Mesothelial cell of epicardium (in vitro differentiated cells): ENCODE data around the gene NAXD. TPM values are rescaled to one million over a fixed set of nuclear protein-coding genes. Genes with fewer than 3 reads are reported as not detected.
A peak's percentile ranks its signal among the peaks of the same experiment; 100 is the strongest.

Source experiments
- DNase-seq, 2 experiments: peaks; one replicate each; pipeline ENCODE4 v3.0.0; 2021; ENCODE audit warnings: low spot score in 2 of 2; ENCODE audit not compliant: unreplicated experiment in 2 of 2
- H3K27ac Mint-ChIP-seq: 2 replicates; pipeline ENCODE4 v1.8.0; 2021; ENCODE audit warnings: mixed read lengths
- H3K27me3 Mint-ChIP-seq: 2 replicates; pipeline ENCODE4 v1.8.0; 2021; ENCODE audit warnings: low read depth, mixed read lengths
- H3K36me3 Mint-ChIP-seq: 2 replicates; pipeline ENCODE4 v1.8.0; 2021; ENCODE audit warnings: mixed read lengths
- H3K4me1 Mint-ChIP-seq: 2 replicates; pipeline ENCODE4 v1.8.0; 2021; ENCODE audit warnings: mixed read lengths
- H3K4me3 Mint-ChIP-seq: 2 replicates; pipeline ENCODE4 v1.8.0; 2021; ENCODE audit warnings: mild to moderate bottlenecking, moderate library complexity, mixed read lengths
- H3K9me3 Mint-ChIP-seq: 2 replicates; pipeline ENCODE4 v1.8.0; 2021; ENCODE audit warnings: mixed read lengths
- CTCF ChIP-seq: fragments of 200-600 bp; sonication (generic); IDR thresholded peaks from one replicate; pipeline ENCODE4 v1.5.0; 2021; ENCODE audit warnings: antibody characterized with exemption; ENCODE audit not compliant: unreplicated experiment
- total RNA-seq: library from RNA; stranded (reverse); gene quantifications from 3 replicates; pipeline ENCODE4 v1.2.1, GENCODE V29; 2021

The NAXD gene
- total RNA-seq, 1 donor from 2014 or later = 40.8 TPM

GRCh38 chr13:110644892-110645521 is 29.7 kb downstream of the NAXD start:
- no peaks in the 10 kb centered on the region for H3K9me3 Mint-ChIP-seq
- DNase-seq = peak in 1 of 2 experiments; percentile 51
- no peak overlapping the region for H3K27ac Mint-ChIP-seq
- no peaks in the 10 kb centered on the region for H3K4me1 Mint-ChIP-seq
- no peak for TF ChIP-seq CTCF
- H3K4me3 Mint-ChIP-seq = no peak overlapping the region
- H3K36me3 Mint-ChIP-seq = peaks cover 8% of the 10 kb centered on the region
- H3K27me3 Mint-ChIP-seq = no peaks in the 10 kb centered on the region

DNA sequence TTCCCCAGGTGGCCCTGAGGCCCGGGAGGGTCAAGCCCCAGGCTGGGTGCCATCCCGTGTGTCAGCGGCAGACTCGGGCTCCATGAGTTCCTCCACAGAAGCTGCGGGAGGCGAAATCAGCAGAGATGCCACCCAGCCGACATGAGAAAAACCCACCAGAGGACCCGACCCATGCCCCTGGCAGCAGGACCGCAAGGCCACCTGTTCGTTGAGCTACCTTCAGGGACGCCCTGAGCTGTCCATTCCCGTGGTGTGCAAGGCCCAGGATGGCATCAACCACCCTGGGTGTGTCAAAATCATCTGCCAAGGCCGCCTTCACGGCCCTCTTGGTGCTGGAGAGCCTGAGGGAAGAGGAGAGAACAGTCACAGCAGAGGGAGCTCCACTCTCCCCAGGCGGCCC is 30.4 kb downstream of the NAXD start:
- no peaks in the 10 kb centered on the region for H3K9me3 Mint-ChIP-seq
- TF ChIP-seq CTCF = no peak
- no peak overlapping the region for H3K27ac Mint-ChIP-seq
- H3K27me3 Mint-ChIP-seq = no peaks in the 10 kb centered on the region
- H3K4me3 Mint-ChIP-seq = no peak overlapping the region
- DNase-seq = no peak
- peaks cover 12% of the 10 kb centered on the region for H3K36me3 Mint-ChIP-seq
- H3K4me1 Mint-ChIP-seq = no peaks in the 10 kb centered on the region

DNA sequence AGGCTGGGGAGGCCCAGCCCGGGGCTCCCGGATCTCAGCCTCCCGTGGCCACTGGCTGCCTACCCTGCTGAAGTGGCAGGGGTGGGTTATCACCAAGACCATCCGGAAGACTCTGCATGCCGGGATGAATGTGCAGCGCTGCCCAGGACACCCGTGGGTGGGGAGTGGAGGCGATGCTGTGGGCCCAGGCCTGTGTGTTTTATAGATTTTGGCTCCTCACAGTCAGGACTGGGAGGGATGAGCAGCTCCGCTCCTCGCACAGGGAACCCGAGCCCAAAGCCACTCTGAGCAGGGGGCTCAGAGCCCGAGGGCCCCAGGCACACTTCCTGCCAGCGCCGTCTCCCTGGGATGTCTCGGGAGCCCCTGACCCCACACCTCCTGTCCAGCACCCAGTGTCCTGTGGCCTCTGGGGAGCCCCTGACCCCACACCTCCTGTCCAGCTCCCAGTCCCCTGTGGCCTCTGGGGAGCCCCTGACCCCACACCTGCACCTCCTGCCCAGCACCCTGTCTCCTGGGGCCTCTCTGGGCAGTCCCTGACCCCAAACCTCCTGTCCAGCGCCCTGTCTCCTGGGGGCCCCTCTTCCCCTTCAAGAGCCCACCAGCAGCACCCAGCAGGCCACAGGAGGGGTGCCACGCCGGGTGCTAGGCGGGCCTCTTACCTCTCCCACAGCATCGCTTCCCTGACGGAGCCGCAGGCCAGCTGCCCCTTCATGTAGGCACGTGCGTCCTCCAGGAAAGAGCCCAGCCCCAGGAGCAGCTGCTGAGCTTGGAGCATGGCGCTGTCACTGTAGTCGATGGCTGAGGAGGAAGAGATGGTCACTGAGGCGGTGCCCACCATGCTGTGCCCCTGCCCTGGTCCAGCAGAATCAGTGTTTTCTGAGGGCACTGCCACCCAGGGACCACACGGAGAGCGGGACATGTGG is 31.4 kb downstream of the NAXD start:
- TF ChIP-seq CTCF = no peak
- Mint-ChIP-seq H3K27me3 (no peaks in the 10 kb centered on the region), H3K36me3 (peaks cover 9% of the 10 kb centered on the region), H3K4me1 (no peaks in the 10 kb centered on the region), H3K9me3 (no peaks in the 10 kb centered on the region), H3K27ac (no peak overlapping the region), H3K4me3 (no peak overlapping the region)
- DNase-seq = no peak

DNA sequence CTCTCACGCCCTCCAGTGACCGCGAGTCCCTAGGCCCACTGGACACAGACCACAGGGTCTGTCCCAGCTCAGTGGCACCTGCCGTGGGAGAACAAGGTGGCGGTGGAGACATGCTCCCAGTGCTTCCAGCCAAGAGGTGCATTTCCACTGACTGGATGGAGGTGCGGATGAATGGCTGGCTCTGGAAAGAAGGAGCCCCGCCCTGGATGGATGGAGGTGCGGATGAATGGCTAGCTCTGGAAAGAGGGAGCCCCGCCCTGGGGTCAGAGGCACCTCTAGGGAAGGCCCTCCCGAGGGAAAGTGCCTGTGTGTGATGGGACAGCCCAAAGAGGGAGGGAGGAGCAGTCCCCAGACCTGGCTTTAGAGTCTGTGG is 32.0 kb downstream of the NAXD start:
- Mint-ChIP-seq H3K36me3 (peaks cover 9% of the 10 kb centered on the region), H3K4me1 (no peaks in the 10 kb centered on the region), H3K4me3 (no peak overlapping the region), H3K9me3 (no peaks in the 10 kb centered on the region), H3K27me3 (no peaks in the 10 kb centered on the region), H3K27ac (no peak overlapping the region)
- TF ChIP-seq CTCF = no peak
- DNase-seq = no peak

- TF ChIP-seq CTCF = no peak
- H3K9me3 Mint-ChIP-seq = no peaks in the 10 kb centered on the region
- no peaks in the 10 kb centered on the region for H3K4me1 Mint-ChIP-seq
- no peak overlapping the region for H3K4me3 Mint-ChIP-seq
- H3K27ac Mint-ChIP-seq = no peak overlapping the region
- H3K36me3 Mint-ChIP-seq = peaks cover 11% of the 10 kb centered on the region
- DNase-seq = no peak
- no peaks in the 10 kb centered on the region for H3K27me3 Mint-ChIP-seq
Measured at GRCh38 chr13:110648146-110648819, 32.9 kb downstream of the NAXD start.
